Calu3 (cell line): Measurements from ENCODE around the gene MAP3K20. TPM values are rescaled to one million over a fixed set of nuclear protein-coding genes. Genes with fewer than 3 reads are reported as not detected.

Experiments
- BruUV-seq: library from RNA; stranded (reverse); fragments of 400-500 nt; replicated peaks from 2 replicates; lab custom pipeline; 2021; lab: Mats Ljungman, UMichigan
- CTCF ChIA-PET: fragments of 300-600 bp; sonication (Branson Sonifier 250); formaldehyde crosslinking; loops from one replicate; lab custom pipeline; 2022; ENCODE audit warnings: antibody characterized with exemption; lab: Charles Lee
- DNase-seq: peaks from one replicate; pipeline ENCODE4 v3.0.0; 2022
- H3K27ac Mint-ChIP-seq: one replicate; pipeline ENCODE4 v1.8.0; 2022; ENCODE audit warnings: mixed read lengths; ENCODE audit not compliant: unreplicated experiment
- H3K27me3 Mint-ChIP-seq: one replicate; pipeline ENCODE4 v1.8.0; 2022; ENCODE audit warnings: mixed read lengths; ENCODE audit not compliant: unreplicated experiment
- H3K36me3 Mint-ChIP-seq: one replicate; pipeline ENCODE4 v1.8.0; 2022; ENCODE audit warnings: mild to moderate bottlenecking, moderate library complexity, mixed read lengths; ENCODE audit not compliant: insufficient read depth, unreplicated experiment
- H3K4me1 Mint-ChIP-seq: one replicate; pipeline ENCODE4 v1.8.0; 2022; ENCODE audit warnings: mild to moderate bottlenecking, low read depth, mixed read lengths; ENCODE audit not compliant: unreplicated experiment
- H3K4me3 Mint-ChIP-seq: one replicate; pipeline ENCODE4 v1.8.0; 2022; ENCODE audit warnings: mild to moderate bottlenecking, low read depth, moderate library complexity, mixed read lengths; ENCODE audit not compliant: unreplicated experiment
- H3K9me3 Mint-ChIP-seq: one replicate; pipeline ENCODE4 v1.8.0; 2022; ENCODE audit warnings: low read depth, mixed read lengths; ENCODE audit not compliant: unreplicated experiment
- CTCF ChIP-seq: fragments of 200-600 bp; IDR thresholded peaks from one replicate; pipeline ENCODE4 v1.8.0; 2022; ENCODE audit warnings: antibody characterized with exemption; ENCODE audit not compliant: unreplicated experiment
- intact Hi-C: fragments of 100-400 bp; cut with micrococcal nuclease; formaldehyde crosslinking; loops from one replicate; pipeline ENCODE4 v1.10.0; 2022; ENCODE audit not compliant: unreplicated experiment
- total RNA-seq: library from RNA; stranded (reverse); gene quantifications from 2 replicates; pipeline ENCODE4 v1.2.3, GENCODE V29; 2022

The MAP3K20 gene
- total RNA-seq, 1 experiment from 2014 or later = 37.0 TPM

DNA sequence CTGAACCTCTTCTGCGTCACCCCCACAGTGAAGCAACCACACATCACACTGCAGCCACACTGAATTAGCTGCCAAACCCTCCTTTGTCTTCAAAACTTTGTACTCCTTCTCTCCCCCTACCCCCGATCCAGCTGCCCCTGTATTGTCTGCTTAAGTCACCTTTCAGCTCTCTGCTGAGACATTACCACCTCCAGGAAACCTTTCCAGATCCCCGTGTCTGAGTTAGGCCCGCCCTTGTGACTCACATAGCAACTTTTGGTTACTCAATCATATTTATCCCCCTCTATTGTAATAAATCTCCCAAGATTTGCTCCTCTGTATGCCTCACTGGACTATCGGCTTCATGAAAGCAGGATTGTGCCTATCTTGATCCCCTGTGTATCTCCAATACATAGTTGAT, 196.2 kb downstream of the MAP3K20 start:
- Mint-ChIP-seq H3K27ac (peak overlapping the region; percentile 10), H3K36me3 (no peaks in the 10 kb centered on the region), H3K4me3 (no peak overlapping the region), H3K9me3 (no peaks in the 10 kb centered on the region), H3K27me3 (no peaks in the 10 kb centered on the region), H3K4me1 (peaks cover 11% of the 10 kb centered on the region)
- peak; percentile 44 for DNase-seq
- CTCF ChIA-PET = interaction anchor here (0.6 kb wide), 1 partner anchor 77 kb away, joined by 3 read pairs; no protein-coding TSS in a partner anchor
- TF ChIP-seq CTCF = no peak
- BruUV-seq = no TSS peak
- intact Hi-C loops = no loop called here

GRCh38 chr2:173272849-173273248, 197.2 kb downstream of the MAP3K20 start:
- H3K4me1 Mint-ChIP-seq = peaks cover 11% of the 10 kb centered on the region
- no peak for DNase-seq
- no peaks in the 10 kb centered on the region for H3K27me3 Mint-ChIP-seq
- H3K36me3 Mint-ChIP-seq = no peaks in the 10 kb centered on the region
- BruUV-seq = no TSS peak
- intact Hi-C loops = no loop called here
- H3K9me3 Mint-ChIP-seq = no peaks in the 10 kb centered on the region
- no peak overlapping the region for H3K4me3 Mint-ChIP-seq
- CTCF ChIA-PET = interaction anchor here (0.5 kb wide), 1 partner anchor 211 kb away, joined by 3 read pairs; no protein-coding TSS in a partner anchor
- TF ChIP-seq CTCF = no peak
- H3K27ac Mint-ChIP-seq = no peak overlapping the region

DNA sequence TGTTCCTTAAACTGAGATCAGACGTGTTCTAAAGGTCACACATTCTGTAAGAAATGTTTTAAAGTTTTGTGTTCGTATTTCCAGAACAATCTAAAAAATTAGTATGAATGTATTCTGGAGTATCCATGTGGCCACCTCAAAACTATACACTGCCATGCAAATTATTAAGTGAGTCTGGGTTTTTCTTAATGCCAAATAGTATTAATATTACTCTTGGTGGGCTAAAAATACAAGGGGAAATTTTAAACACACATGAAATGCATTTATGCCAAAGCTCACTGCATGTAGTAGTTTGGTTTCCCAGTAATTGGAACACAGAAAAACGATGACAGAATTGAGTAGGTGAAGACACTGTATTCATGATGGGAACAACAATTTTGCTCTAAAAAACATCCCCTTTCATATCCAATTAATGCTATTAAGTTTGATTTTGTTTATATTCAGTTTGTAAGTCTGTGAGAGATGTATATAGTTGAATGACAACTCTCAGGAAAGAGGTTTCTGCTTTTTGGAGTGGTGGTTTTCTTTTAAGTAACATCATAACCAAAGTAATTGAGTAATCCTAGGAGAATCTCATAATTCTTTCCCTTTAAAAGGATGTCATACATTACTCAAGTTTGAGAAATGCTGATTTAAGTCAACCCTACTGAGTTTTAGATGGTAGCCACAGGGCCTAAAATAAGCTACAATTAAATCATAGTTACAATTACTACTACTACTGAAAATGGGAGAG, 203.3 kb downstream of the MAP3K20 start:
- Mint-ChIP-seq H3K9me3 (no peaks in the 10 kb centered on the region), H3K4me1 (no peaks in the 10 kb centered on the region), H3K27me3 (no peaks in the 10 kb centered on the region), H3K4me3 (no peak overlapping the region), H3K27ac (no peak overlapping the region), H3K36me3 (no peaks in the 10 kb centered on the region)
- intact Hi-C loops = no loop called here
- no peak for DNase-seq
- no TSS peak for BruUV-seq
- CTCF ChIA-PET = no interaction called here
- TF ChIP-seq CTCF = no peak

GRCh38 chr2:173279527-173279868, 203.9 kb downstream of the MAP3K20 start:
- intact Hi-C loops = no loop called here
- BruUV-seq = no TSS peak
- CTCF ChIA-PET = no interaction called here
- Mint-ChIP-seq H3K36me3 (no peaks in the 10 kb centered on the region), H3K4me1 (no peaks in the 10 kb centered on the region), H3K27ac (no peak overlapping the region), H3K4me3 (no peak overlapping the region), H3K27me3 (no peaks in the 10 kb centered on the region), H3K9me3 (no peaks in the 10 kb centered on the region)
- no peak for TF ChIP-seq CTCF
- DNase-seq = no peak
